Subcutaneous adipose tissue (tissue), 4 donors: Measurements from ENCODE around the gene BTG1. TPM values are rescaled to one million over a fixed set of nuclear protein-coding genes. Genes with fewer than 3 reads are reported as not detected.

Experiments
- CTCF ChIP-seq: fragments of 450-650 bp; IDR thresholded peaks from one replicate; pipeline ENCODE4 v1.5.1; 2016; ENCODE audit warnings: low read depth, mild to moderate bottlenecking, control low read depth, antibody characterized with exemption, moderate library complexity
- total RNA-seq, 4 donors: library from RNA; depleted of rRNA; stranded (reverse); fragments of >200 nt; gene quantifications; one replicate each; pipeline ENCODE4 v1.1.0, GENCODE V29; 2016

BTG1 gene
- total RNA-seq, result 100 to 1,000 TPM; 109 to 173 (median 151) TPM

GRCh38 chr12:92145731-92146496, at the start of gene BTG1:
Gene BTG1 (minus strand): TSS chr12:92145846. CDS start chr12:92145535, 311 bp downstream.
- no peak for TF ChIP-seq CTCF

- no peak for TF ChIP-seq CTCF
Observed at GRCh38 chr12:92194561-92194960, 48.9 kb upstream of the BTG1 start.

GRCh38 chr12:92193846-92194245, 48.2 kb upstream of the BTG1 start:
- TF ChIP-seq CTCF, result no peak

GRCh38 chr12:92193063-92193462, 47.4 kb upstream of the BTG1 start:
- no peak for TF ChIP-seq CTCF

- TF ChIP-seq CTCF, result no peak
Observed at GRCh38 chr12:92192360-92192759, 46.7 kb upstream of the BTG1 start.

GRCh38 chr12:92191061-92191460, 45.4 kb upstream of the BTG1 start:
- TF ChIP-seq CTCF, result no peak

GRCh38 chr12:92188517-92189188, 43.0 kb upstream of the BTG1 start:
- TF ChIP-seq CTCF, result no peak
